ENCODE data around the gene TAAR6.

The TAAR6 gene

GRCh38 chr6:132604635-132605152 is 34.6 kb downstream of the TAAR6 start:
- H3K4me3 ChIP-seq, result no peak overlapping the region
- no peaks in the 10 kb centered on the region for H3K9me3 ChIP-seq
- no peaks in the 10 kb centered on the region for H3K4me1 ChIP-seq
- in situ Hi-C loops (cut with MboI; ENCODE audit: low sequenced_read_pairs), result no loop called here
- peaks cover 8% of the 10 kb centered on the region for H3K27me3 ChIP-seq (ENCODE audit: low read depth)
- no peaks in the 10 kb centered on the region for H3K36me3 ChIP-seq (replicated peaks)
- no peak for DNase-seq (ENCODE audit: low spot score in 2 of 2)

GRCh38 chr6:132607544-132608233 is 37.6 kb downstream of the TAAR6 start:
- Histone ChIP-seq H3K4me1 (no peaks in the 10 kb centered on the region), H3K9me3 (no peaks in the 10 kb centered on the region), H3K36me3 (replicated peaks) (no peaks in the 10 kb centered on the region), H3K27me3 (ENCODE audit: low read depth) (peaks cover 4% of the 10 kb centered on the region; the same call in 1 of the 2 replicates), H3K4me3 (no peak overlapping the region)
- in situ Hi-C loops (cut with MboI; ENCODE audit: low sequenced_read_pairs), result no loop called here
- no peak for DNase-seq (ENCODE audit: low spot score in 2 of 2)

GRCh38 chr6:132611616-132612015 is 41.5 kb downstream of the TAAR6 start:
- in situ Hi-C loops (cut with MboI; ENCODE audit: low sequenced_read_pairs), result no loop called here
- peaks cover 4% of the 10 kb centered on the region; the same call in 1 of the 2 replicates for H3K27me3 ChIP-seq (ENCODE audit: low read depth)
- H3K36me3 ChIP-seq (replicated peaks), result no peaks in the 10 kb centered on the region
- H3K4me1 ChIP-seq, result peaks cover 4% of the 10 kb centered on the region; the same call in 1 of the 2 replicates
- H3K9me3 ChIP-seq, result no peaks in the 10 kb centered on the region
- no peak overlapping the region for H3K4me3 ChIP-seq
- no peak for DNase-seq (ENCODE audit: low spot score in 2 of 2)

GRCh38 chr6:132612449-132613108 is 42.5 kb downstream of the TAAR6 start:
- no peak for DNase-seq (ENCODE audit: low spot score in 2 of 2)
- peaks cover 3% of the 10 kb centered on the region; the same call in 1 of the 2 replicates for H3K27me3 ChIP-seq (ENCODE audit: low read depth)
- no peak overlapping the region for H3K4me3 ChIP-seq
- peaks cover 4% of the 10 kb centered on the region; the same call in 1 of the 2 replicates for H3K4me1 ChIP-seq
- H3K9me3 ChIP-seq, result no peaks in the 10 kb centered on the region
- in situ Hi-C loops (cut with MboI; ENCODE audit: low sequenced_read_pairs), result no loop called here
- no peaks in the 10 kb centered on the region for H3K36me3 ChIP-seq (replicated peaks)

GRCh38 chr6:132614554-132614953 is 44.4 kb downstream of the TAAR6 start:
- Histone ChIP-seq H3K27me3 (ENCODE audit: low read depth) (peaks cover 3% of the 10 kb centered on the region; the same call in 1 of the 2 replicates), H3K4me1 (peaks cover 4% of the 10 kb centered on the region; the same call in 1 of the 2 replicates), H3K4me3 (no peak overlapping the region), H3K36me3 (replicated peaks) (no peaks in the 10 kb centered on the region), H3K9me3 (no peaks in the 10 kb centered on the region)
- in situ Hi-C loops (cut with MboI; ENCODE audit: low sequenced_read_pairs), result no loop called here
- no peak for DNase-seq (ENCODE audit: low spot score in 2 of 2)

GRCh38 chr6:132616677-132617076 is 46.6 kb downstream of the TAAR6 start:
- H3K27me3 ChIP-seq (ENCODE audit: low read depth), result peaks cover 6% of the 10 kb centered on the region; the same call in 1 of the 2 replicates
- H3K9me3 ChIP-seq, result no peaks in the 10 kb centered on the region
- in situ Hi-C loops (cut with MboI; ENCODE audit: low sequenced_read_pairs), result no loop called here
- DNase-seq (ENCODE audit: low spot score in 2 of 2), result peak in 1 of 2 experiments; percentile 34
- H3K4me3 ChIP-seq, result no peak overlapping the region
- peaks cover 4% of the 10 kb centered on the region; the same call in 1 of the 2 replicates for H3K4me1 ChIP-seq
- H3K36me3 ChIP-seq (replicated peaks), result no peaks in the 10 kb centered on the region

All from HAP-1 (cell line).